ENCODE measurements around the gene XXYLT1.

GRCh38 chr3:195227871-195228270 is 43.1 kb downstream of the XXYLT1 start:
- TF ChIP-seq ZNF274 (IDR thresholded peaks at IDR 0.05; ENCODE audit: low read depth, low read length) (no peak), YY1 (IDR thresholded peaks at IDR 0.05; ENCODE audit: insufficient read depth, insufficient read length) (no peak)
